WTC11 (cell line): Measurements from ENCODE around the gene SPIRE2. TPM values are rescaled to one million over a fixed set of nuclear protein-coding genes. Genes with fewer than 3 reads are reported as not detected.

Source experiments
- ATAC-seq: fragments of 200-7000 bp; cut with Tn5 transposase; 2 replicates; pipeline ENCODE4 v1.10.0; 2021; ENCODE audit warnings: mild to moderate bottlenecking, moderate library complexity
- CTCF ChIA-PET: fragments of 300-600 bp; sonication (Branson Sonifier 250); formaldehyde crosslinking; loops from one replicate; lab custom pipeline; 2021; ENCODE audit warnings: antibody characterized with exemption; lab: Charles Lee
- POLR2A ChIA-PET: fragments of 350-600 bp; sonication (Branson Sonifier 250); formaldehyde crosslinking; loops from one replicate; lab custom pipeline; 2021; ENCODE audit warnings: antibody characterized with exemption; lab: Charles Lee
- DNase-seq: peaks from one replicate; pipeline ENCODE4 v3.0.0; 2021; ENCODE audit warnings: low spot score
- H3K27ac Mint-ChIP-seq: 2 replicates; pipeline ENCODE4 v1.8.0; 2021; ENCODE audit warnings: mixed read lengths
- H3K27me3 Mint-ChIP-seq: 2 replicates; pipeline ENCODE4 v1.8.0; 2021; ENCODE audit warnings: low read depth, mild to moderate bottlenecking, moderate library complexity, mixed read lengths
- H3K36me3 Mint-ChIP-seq: 2 replicates; pipeline ENCODE4 v1.8.0; 2021; ENCODE audit warnings: mixed read lengths
- H3K4me1 Mint-ChIP-seq: 2 replicates; pipeline ENCODE4 v1.8.0; 2022; ENCODE audit warnings: mixed read lengths
- H3K4me3 Mint-ChIP-seq: 2 replicates; pipeline ENCODE4 v1.8.0; 2021; ENCODE audit warnings: mild to moderate bottlenecking, moderate library complexity, mixed read lengths
- H3K9me3 Mint-ChIP-seq: 2 replicates; pipeline ENCODE4 v1.8.0; 2021; ENCODE audit warnings: mixed read lengths
- CBFB ChIP-seq: sonication (generic); formaldehyde crosslinking; IDR thresholded peaks from 2 replicates; pipeline ENCODE4 v1.8.1; 2022; ENCODE audit warnings: mild to moderate bottlenecking, low read depth, missing genetic modification reagents
- GABPB1 ChIP-seq: sonication (generic); formaldehyde crosslinking; IDR thresholded peaks from 2 replicates; pipeline ENCODE4 v1.8.1; 2023; ENCODE audit warnings: mild to moderate bottlenecking, missing genetic modification reagents
- JAZF1 ChIP-seq: fragments of 250-450 bp; sonication (Bioruptor Pico); IDR thresholded peaks from 2 replicates; pipeline ENCODE4 v1.9.0; 2021; ENCODE audit warnings: moderate library complexity, mild to moderate bottlenecking, inconsistent platforms
- MXD4 ChIP-seq: fragments of 250-450 bp; sonication (Bioruptor Pico); IDR thresholded peaks from 2 replicates; pipeline ENCODE4 v1.8.0; 2021; ENCODE audit warnings: mild to moderate bottlenecking, moderate library complexity, borderline replicate concordance
- NR2C2 ChIP-seq: sonication (generic); formaldehyde crosslinking; IDR thresholded peaks from 2 replicates; pipeline ENCODE4 v1.8.0; 2022; ENCODE audit warnings: mild to moderate bottlenecking, missing genetic modification reagents
- PRRX2 ChIP-seq: fragments of 250-450 bp; sonication (Bioruptor Pico); IDR thresholded peaks from 2 replicates; pipeline ENCODE4 v1.8.0; 2021; ENCODE audit warnings: mild to moderate bottlenecking
- SMAD3 ChIP-seq: sonication (generic); formaldehyde crosslinking; IDR thresholded peaks from 2 replicates; pipeline ENCODE4 v1.8.0; 2022; ENCODE audit warnings: missing genetic modification reagents, mild to moderate bottlenecking, borderline replicate concordance
- SOX15 ChIP-seq: fragments of 250-450 bp; sonication (Bioruptor Pico); IDR thresholded peaks from 2 replicates; pipeline ENCODE4 v1.9.0; 2021; ENCODE audit warnings: mild to moderate bottlenecking
- TP53 ChIP-seq: sonication (generic); formaldehyde crosslinking; IDR thresholded peaks from 2 replicates; pipeline ENCODE4 v1.8.1; 2023; ENCODE audit warnings: mild to moderate bottlenecking, missing genetic modification reagents
- ZBTB21 ChIP-seq: sonication (generic); formaldehyde crosslinking; IDR thresholded peaks from 2 replicates; pipeline ENCODE4 v1.8.1; 2023; ENCODE audit warnings: mild to moderate bottlenecking, missing genetic modification reagents, borderline replicate concordance
- ZNF263 ChIP-seq: sonication (generic); formaldehyde crosslinking; IDR thresholded peaks from 2 replicates; pipeline ENCODE4 v1.8.1; 2022; ENCODE audit warnings: low read depth, mild to moderate bottlenecking, moderate library complexity, missing genetic modification reagents
- ZNF317 ChIP-seq: sonication (generic); formaldehyde crosslinking; IDR thresholded peaks from 2 replicates; pipeline ENCODE4 v1.8.1; 2023; ENCODE audit warnings: low read depth, mild to moderate bottlenecking, moderate library complexity, missing genetic modification reagents, borderline replicate concordance
- total RNA-seq: library from RNA; stranded (reverse); gene quantifications from 3 replicates; pipeline ENCODE4 v1.2.3, GENCODE V29; 2021
- TF ChIP-seq, protein P1 (sequence below): fragments of 250-450 bp; sonication (Bioruptor Pico); conservative IDR thresholded peaks from 2 replicates; pipeline ENCODE4 v1.9.0; 2021; ENCODE audit warnings: mild to moderate bottlenecking
- TF ChIP-seq, protein P2 (sequence below): sonication (generic); formaldehyde crosslinking; IDR thresholded peaks from 2 replicates; pipeline ENCODE4 v1.8.1; 2022; ENCODE audit warnings: mild to moderate bottlenecking, missing genetic modification reagents, moderate library complexity, borderline replicate concordance
- TF ChIP-seq, protein P3 (sequence below): sonication (generic); formaldehyde crosslinking; IDR thresholded peaks from 2 replicates; pipeline ENCODE4 v1.8.1; 2023; ENCODE audit warnings: mild to moderate bottlenecking, missing genetic modification reagents
- TF ChIP-seq, protein P4 (sequence below): sonication (generic); formaldehyde crosslinking; IDR thresholded peaks from 2 replicates; pipeline ENCODE4 v1.8.1; 2023; ENCODE audit warnings: mild to moderate bottlenecking, missing genetic modification reagents, moderate library complexity
- TF ChIP-seq, protein P5 (sequence below): fragments of 250-450 bp; sonication (Bioruptor Pico); IDR thresholded peaks from 2 replicates; pipeline ENCODE4 v2.1.2; 2022; ENCODE audit warnings: mild to moderate bottlenecking, moderate library complexity
- TF ChIP-seq, protein P6 (sequence below): fragments of 250-450 bp; sonication (Bioruptor Pico); IDR thresholded peaks from 2 replicates; pipeline ENCODE4 v1.9.0; 2021; ENCODE audit warnings: mild to moderate bottlenecking, borderline replicate concordance
- TF ChIP-seq, protein P7 (sequence below): sonication (generic); formaldehyde crosslinking; conservative IDR thresholded peaks from 2 replicates; pipeline ENCODE4 v1.8.1; 2022; ENCODE audit warnings: mild to moderate bottlenecking, missing genetic modification reagents
- TF ChIP-seq, protein P8 (sequence below): sonication (generic); formaldehyde crosslinking; IDR thresholded peaks from 2 replicates; pipeline ENCODE4 v1.8.1; 2022; ENCODE audit warnings: missing genetic modification reagents, borderline replicate concordance

Gene SPIRE2
- total RNA-seq, 1 experiment from 2014 or later: 19.7 TPM

DNA sequence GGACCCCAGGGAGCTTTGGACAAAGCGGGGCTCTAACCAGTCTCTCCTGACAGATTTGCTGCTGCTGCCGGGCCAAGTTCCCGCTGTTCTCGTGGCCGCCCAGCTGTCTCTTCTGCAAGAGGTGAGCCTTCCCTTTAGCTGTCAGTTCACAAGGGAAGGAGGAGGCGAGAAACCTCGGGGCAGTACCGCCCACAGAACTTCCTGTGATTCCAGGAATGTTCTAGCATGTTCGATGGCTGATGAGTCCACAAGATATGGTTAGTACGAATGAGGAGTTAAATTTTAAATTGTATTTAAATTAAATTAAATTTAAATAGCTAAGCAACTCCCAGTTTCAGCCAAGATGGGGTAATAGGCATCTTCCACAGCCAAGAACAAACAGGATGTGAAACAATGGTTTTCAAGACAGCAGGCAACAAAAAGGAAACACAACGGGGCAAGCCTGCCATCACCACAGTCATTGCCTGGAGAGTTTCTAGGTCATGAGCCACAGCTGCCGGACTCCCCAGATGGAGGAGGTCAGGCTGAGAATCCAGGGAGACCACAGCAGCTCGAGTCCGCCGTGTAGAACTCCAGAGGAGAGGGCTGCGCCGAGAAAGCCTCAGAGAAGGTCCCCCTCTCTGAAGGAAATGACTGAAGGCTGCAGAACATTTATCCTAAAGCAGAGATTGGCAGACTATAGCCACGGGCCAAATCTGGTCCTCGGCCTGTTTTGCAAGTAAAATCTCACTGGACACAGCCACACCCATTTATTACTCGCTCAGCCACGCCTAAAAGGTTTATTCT lies 35.7 kb downstream of the SPIRE2 start (continued):
- TF ChIP-seq, protein P1, sequence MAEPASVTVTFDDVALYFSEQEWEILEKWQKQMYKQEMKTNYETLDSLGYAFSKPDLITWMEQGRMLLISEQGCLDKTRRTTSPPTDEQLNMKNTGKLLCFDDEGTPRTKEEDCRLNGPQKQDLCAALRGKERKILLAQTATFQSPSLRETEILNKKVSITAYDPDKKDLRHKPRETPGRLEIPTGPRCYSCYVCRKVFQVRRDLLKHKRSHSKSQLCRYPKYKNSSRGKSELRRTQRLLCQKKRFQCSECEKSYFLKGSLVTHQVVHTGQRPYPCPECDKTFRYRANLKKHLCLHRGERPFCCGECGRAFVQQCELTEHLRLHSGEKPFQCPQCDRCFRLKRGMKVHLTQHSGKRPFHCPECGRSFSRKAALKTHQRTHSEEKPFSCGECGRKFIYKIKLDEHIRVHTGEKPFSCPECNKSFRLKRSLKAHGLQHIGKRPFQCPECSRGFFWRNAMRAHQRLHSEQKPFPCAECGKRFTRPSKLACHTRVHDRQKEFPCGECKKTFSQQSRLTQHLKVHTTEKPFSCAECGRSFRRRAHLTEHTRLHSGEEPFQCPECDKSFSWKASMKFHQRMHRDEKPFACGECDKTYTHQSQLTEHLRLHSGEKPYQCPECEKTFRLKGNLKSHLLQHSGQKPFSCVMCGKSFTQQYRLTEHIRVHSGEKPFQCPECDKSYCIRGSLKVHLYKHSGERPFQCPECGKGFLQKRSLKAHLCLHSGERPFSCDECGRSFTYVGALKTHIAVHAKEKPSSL: no peak
- no peak for TF ChIP-seq MXD4
- TF ChIP-seq, protein P2, sequence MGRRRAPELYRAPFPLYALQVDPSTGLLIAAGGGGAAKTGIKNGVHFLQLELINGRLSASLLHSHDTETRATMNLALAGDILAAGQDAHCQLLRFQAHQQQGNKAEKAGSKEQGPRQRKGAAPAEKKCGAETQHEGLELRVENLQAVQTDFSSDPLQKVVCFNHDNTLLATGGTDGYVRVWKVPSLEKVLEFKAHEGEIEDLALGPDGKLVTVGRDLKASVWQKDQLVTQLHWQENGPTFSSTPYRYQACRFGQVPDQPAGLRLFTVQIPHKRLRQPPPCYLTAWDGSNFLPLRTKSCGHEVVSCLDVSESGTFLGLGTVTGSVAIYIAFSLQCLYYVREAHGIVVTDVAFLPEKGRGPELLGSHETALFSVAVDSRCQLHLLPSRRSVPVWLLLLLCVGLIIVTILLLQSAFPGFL (CRISPR knock-in tag): no peak
- TF ChIP-seq, protein P3, sequence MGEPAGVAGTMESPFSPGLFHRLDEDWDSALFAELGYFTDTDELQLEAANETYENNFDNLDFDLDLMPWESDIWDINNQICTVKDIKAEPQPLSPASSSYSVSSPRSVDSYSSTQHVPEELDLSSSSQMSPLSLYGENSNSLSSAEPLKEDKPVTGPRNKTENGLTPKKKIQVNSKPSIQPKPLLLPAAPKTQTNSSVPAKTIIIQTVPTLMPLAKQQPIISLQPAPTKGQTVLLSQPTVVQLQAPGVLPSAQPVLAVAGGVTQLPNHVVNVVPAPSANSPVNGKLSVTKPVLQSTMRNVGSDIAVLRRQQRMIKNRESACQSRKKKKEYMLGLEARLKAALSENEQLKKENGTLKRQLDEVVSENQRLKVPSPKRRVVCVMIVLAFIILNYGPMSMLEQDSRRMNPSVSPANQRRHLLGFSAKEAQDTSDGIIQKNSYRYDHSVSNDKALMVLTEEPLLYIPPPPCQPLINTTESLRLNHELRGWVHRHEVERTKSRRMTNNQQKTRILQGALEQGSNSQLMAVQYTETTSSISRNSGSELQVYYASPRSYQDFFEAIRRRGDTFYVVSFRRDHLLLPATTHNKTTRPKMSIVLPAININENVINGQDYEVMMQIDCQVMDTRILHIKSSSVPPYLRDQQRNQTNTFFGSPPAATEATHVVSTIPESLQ (CRISPR knock-in tag): no peak

DNA sequence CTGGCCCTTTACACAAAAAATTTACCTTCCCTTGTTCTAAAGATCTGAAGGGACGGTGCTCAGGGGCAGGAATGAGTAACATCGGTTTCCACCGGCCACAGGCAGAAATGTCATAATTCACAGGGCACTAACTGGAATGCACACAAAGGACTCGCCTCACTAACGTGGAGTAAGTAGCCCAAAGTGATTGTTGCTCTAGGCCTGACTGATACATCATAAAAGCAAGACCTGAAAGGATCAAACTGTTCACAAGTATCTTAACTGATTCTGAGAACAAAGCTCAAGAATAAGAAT lies 36.2 kb downstream of the SPIRE2 start:
- TF ChIP-seq SMAD3 (CRISPR knock-in tag) (no peak), CBFB (CRISPR knock-in tag) (no peak), GABPB1 (CRISPR knock-in tag) (no peak), ZBTB21 (no peak), NR2C2 (CRISPR knock-in tag) (no peak), TP53 (CRISPR knock-in tag) (no peak), MXD4 (no peak), ZNF317 (CRISPR knock-in tag) (no peak), ZNF263 (no peak), PRRX2 (no peak), SOX15 (CRISPR knock-in tag) (no peak), JAZF1 (CRISPR knock-in tag) (no peak)
- TF ChIP-seq, protein P4, sequence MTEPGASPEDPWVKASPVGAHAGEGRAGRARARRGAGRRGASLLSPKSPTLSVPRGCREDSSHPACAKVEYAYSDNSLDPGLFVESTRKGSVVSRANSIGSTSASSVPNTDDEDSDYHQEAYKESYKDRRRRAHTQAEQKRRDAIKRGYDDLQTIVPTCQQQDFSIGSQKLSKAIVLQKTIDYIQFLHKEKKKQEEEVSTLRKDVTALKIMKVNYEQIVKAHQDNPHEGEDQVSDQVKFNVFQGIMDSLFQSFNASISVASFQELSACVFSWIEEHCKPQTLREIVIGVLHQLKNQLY (CRISPR knock-in tag): no peak
- TF ChIP-seq, protein P5, sequence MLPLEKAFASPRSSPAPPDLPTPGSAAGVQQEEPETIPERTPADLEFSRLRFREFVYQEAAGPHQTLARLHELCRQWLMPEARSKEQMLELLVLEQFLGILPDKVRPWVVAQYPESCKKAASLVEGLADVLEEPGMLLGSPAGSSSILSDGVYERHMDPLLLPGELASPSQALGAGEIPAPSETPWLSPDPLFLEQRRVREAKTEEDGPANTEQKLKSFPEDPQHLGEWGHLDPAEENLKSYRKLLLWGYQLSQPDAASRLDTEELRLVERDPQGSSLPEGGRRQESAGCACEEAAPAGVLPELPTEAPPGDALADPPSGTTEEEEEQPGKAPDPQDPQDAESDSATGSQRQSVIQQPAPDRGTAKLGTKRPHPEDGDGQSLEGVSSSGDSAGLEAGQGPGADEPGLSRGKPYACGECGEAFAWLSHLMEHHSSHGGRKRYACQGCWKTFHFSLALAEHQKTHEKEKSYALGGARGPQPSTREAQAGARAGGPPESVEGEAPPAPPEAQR: no peak
- TF ChIP-seq, protein P6, sequence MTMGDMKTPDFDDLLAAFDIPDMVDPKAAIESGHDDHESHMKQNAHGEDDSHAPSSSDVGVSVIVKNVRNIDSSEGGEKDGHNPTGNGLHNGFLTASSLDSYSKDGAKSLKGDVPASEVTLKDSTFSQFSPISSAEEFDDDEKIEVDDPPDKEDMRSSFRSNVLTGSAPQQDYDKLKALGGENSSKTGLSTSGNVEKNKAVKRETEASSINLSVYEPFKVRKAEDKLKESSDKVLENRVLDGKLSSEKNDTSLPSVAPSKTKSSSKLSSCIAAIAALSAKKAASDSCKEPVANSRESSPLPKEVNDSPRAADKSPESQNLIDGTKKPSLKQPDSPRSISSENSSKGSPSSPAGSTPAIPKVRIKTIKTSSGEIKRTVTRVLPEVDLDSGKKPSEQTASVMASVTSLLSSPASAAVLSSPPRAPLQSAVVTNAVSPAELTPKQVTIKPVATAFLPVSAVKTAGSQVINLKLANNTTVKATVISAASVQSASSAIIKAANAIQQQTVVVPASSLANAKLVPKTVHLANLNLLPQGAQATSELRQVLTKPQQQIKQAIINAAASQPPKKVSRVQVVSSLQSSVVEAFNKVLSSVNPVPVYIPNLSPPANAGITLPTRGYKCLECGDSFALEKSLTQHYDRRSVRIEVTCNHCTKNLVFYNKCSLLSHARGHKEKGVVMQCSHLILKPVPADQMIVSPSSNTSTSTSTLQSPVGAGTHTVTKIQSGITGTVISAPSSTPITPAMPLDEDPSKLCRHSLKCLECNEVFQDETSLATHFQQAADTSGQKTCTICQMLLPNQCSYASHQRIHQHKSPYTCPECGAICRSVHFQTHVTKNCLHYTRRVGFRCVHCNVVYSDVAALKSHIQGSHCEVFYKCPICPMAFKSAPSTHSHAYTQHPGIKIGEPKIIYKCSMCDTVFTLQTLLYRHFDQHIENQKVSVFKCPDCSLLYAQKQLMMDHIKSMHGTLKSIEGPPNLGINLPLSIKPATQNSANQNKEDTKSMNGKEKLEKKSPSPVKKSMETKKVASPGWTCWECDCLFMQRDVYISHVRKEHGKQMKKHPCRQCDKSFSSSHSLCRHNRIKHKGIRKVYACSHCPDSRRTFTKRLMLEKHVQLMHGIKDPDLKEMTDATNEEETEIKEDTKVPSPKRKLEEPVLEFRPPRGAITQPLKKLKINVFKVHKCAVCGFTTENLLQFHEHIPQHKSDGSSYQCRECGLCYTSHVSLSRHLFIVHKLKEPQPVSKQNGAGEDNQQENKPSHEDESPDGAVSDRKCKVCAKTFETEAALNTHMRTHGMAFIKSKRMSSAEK (CRISPR knock-in tag): no peak
- TF ChIP-seq, protein P7, sequence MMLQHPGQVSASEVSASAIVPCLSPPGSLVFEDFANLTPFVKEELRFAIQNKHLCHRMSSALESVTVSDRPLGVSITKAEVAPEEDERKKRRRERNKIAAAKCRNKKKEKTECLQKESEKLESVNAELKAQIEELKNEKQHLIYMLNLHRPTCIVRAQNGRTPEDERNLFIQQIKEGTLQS: no peak
- TF ChIP-seq, protein P8, sequence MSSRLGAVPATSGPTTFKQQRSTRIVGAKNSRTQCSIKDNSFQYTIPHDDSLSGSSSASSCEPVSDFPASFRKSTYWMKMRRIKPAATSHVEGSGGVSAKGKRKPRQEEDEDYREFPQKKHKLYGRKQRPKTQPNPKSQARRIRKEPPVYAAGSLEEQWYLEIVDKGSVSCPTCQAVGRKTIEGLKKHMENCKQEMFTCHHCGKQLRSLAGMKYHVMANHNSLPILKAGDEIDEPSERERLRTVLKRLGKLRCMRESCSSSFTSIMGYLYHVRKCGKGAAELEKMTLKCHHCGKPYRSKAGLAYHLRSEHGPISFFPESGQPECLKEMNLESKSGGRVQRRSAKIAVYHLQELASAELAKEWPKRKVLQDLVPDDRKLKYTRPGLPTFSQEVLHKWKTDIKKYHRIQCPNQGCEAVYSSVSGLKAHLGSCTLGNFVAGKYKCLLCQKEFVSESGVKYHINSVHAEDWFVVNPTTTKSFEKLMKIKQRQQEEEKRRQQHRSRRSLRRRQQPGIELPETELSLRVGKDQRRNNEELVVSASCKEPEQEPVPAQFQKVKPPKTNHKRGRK (CRISPR knock-in tag): no peak
- ATAC-seq: no peak
- CTCF ChIA-PET: no interaction called here

More for the DNA sequence above, 36.2 kb downstream of the SPIRE2 start:
- Mint-ChIP-seq H3K27ac (no peak overlapping the region), H3K36me3 (peaks cover 21% of the 10 kb centered on the region), H3K9me3 (peaks cover 7% of the 10 kb centered on the region; the same call in 1 of the 2 replicates), H3K27me3 (no peaks in the 10 kb centered on the region), H3K4me3 (no peak overlapping the region), H3K4me1 (no peaks in the 10 kb centered on the region)
- POLR2A ChIA-PET: no interaction called here
- DNase-seq: no peak
